ENCODE results near the gene HPCAL1. TPM values are rescaled to one million over a fixed set of nuclear protein-coding genes. Genes with fewer than 3 reads are reported as not detected.

HPCAL1 gene
- total and polyA plus RNA-seq, 2 experiments from 2014 or later: 58.9 to 65.4 TPM

DNA sequence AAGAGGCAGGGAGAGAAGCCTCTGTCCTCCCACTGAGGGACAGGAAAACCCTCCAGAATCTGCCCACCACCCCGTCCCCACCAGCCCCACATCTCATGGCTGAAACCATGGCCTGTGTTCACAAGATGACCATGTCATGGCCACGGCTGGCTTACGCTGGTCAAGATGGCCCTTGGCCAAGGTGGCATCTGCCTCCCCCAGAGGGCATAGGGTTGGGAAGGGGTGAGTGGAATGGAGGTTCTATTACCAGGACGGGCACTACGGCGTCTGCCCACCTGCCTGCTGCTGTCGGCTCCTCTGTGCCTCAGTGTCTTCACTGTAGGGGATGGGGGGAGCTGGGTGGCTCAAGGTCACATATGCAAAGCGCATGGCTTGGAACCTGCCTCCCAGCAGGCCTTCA, 125.7 kb downstream of the HPCAL1 start:
- Histone ChIP-seq H3K9ac (no peak overlapping the region), H3K27ac (no peak overlapping the region), H3F3A (ENCODE audit: insufficient read depth) (0 out of 2 replicates have a peak, but pooled peaks cover 5% of the 10 kb centered on the region), H3K9me2 (ENCODE audit: insufficient read depth) (no peaks in the 10 kb centered on the region), H2AFZ (no peak overlapping the region), H3K4me3 (no peak overlapping the region), H3K4me2 (ENCODE audit: unreplicated experiment) (no peak overlapping the region), H4K20me1 (ENCODE audit: insufficient read depth) (no peaks in the 10 kb centered on the region), H3K9me3 (ENCODE audit: low read depth) (no peaks in the 10 kb centered on the region), H3K36me3 (ENCODE audit: low read depth) (no peaks in the 10 kb centered on the region), H3K27me3 (replicated peaks; ENCODE audit: insufficient read depth) (no peaks in the 10 kb centered on the region), H3K4me1 (ENCODE audit: insufficient read depth) (no peaks in the 10 kb centered on the region), H3K79me2 (ENCODE audit: insufficient read depth) (no peaks in the 10 kb centered on the region)
- DNase-seq: no peak
- in situ Hi-C loops (cut with MboI): loop anchor here (25.0 kb wide), 1 partner anchor 641 kb away; no protein-coding TSS in a partner anchor
- no peak for TF ChIP-seq EZH2 (IDR thresholded peaks at IDR 0.05; ENCODE audit: insufficient read depth, poor library complexity, severe bottlenecking)
- no peak for TF ChIP-seq EZH2phosphoT487 (IDR thresholded peaks at IDR 0.05; ENCODE audit: insufficient read depth, low read depth)
- WGBS, 2 experiments (ENCODE audit: low coverage in 1 of 2, low lambda C conversion rate in 2 of 2, missing lambda C conversion rate in 2 of 2): 97 to 99% methylated on average over 7 to 8 of the region's 8 CpGs

- Histone ChIP-seq H3K27me3 (replicated peaks; ENCODE audit: insufficient read depth) (no peaks in the 10 kb centered on the region), H2AFZ (no peak overlapping the region), H3K4me3 (no peak overlapping the region), H3K9me3 (ENCODE audit: low read depth) (no peaks in the 10 kb centered on the region), H3K27ac (no peak overlapping the region), H3K4me2 (ENCODE audit: unreplicated experiment) (no peak overlapping the region), H3K79me2 (ENCODE audit: insufficient read depth) (no peaks in the 10 kb centered on the region), H3F3A (ENCODE audit: insufficient read depth) (0 out of 2 replicates have a peak, but pooled peaks cover 5% of the 10 kb centered on the region), H4K20me1 (ENCODE audit: insufficient read depth) (no peaks in the 10 kb centered on the region), H3K9ac (no peak overlapping the region), H3K9me2 (ENCODE audit: insufficient read depth) (no peaks in the 10 kb centered on the region), H3K36me3 (ENCODE audit: low read depth) (no peaks in the 10 kb centered on the region), H3K4me1 (ENCODE audit: insufficient read depth) (no peaks in the 10 kb centered on the region)
- 93 to 99% methylated on average over 3 of the region's 3 CpGs for WGBS, 2 experiments (ENCODE audit: low coverage in 1 of 2, low lambda C conversion rate in 2 of 2, missing lambda C conversion rate in 2 of 2)
- in situ Hi-C loops (cut with MboI): loop anchor here (25.0 kb wide), 1 partner anchor 642 kb away; no protein-coding TSS in a partner anchor
- no peak for DNase-seq
- no peak for TF ChIP-seq EZH2phosphoT487 (IDR thresholded peaks at IDR 0.05; ENCODE audit: insufficient read depth, low read depth)
- no peak for TF ChIP-seq EZH2 (IDR thresholded peaks at IDR 0.05; ENCODE audit: insufficient read depth, poor library complexity, severe bottlenecking)
These were observed 126.2 kb downstream of the HPCAL1 start for GRCh38 chr2:10428924-10429323.

GRCh38 chr2:10430886-10431622, 128.3 kb downstream of the HPCAL1 start:
- H3K36me3 ChIP-seq (ENCODE audit: low read depth): no peaks in the 10 kb centered on the region
- 83 to 85% methylated on average over 8 of the region's 8 CpGs for WGBS, 2 experiments (ENCODE audit: low coverage in 1 of 2, low lambda C conversion rate in 2 of 2, missing lambda C conversion rate in 2 of 2)
- TF ChIP-seq EZH2 (IDR thresholded peaks at IDR 0.05; ENCODE audit: insufficient read depth, poor library complexity, severe bottlenecking) (no peak), EZH2phosphoT487 (IDR thresholded peaks at IDR 0.05; ENCODE audit: insufficient read depth, low read depth) (no peak)
- no peak overlapping the region for H3K27ac ChIP-seq
- H3K4me2 ChIP-seq (ENCODE audit: unreplicated experiment): no peak overlapping the region
- no peaks in the 10 kb centered on the region for H3K9me3 ChIP-seq (ENCODE audit: low read depth)
- no peak for DNase-seq
- no peak overlapping the region for H2AFZ ChIP-seq
- no peaks in the 10 kb centered on the region for H3K27me3 ChIP-seq (replicated peaks; ENCODE audit: insufficient read depth)
- no peaks in the 10 kb centered on the region for H3K79me2 ChIP-seq (ENCODE audit: insufficient read depth)
- no peaks in the 10 kb centered on the region for H4K20me1 ChIP-seq (ENCODE audit: insufficient read depth)
- no peaks in the 10 kb centered on the region for H3K9me2 ChIP-seq (ENCODE audit: insufficient read depth)
- no peaks in the 10 kb centered on the region for H3K4me1 ChIP-seq (ENCODE audit: insufficient read depth)
- H3K4me3 ChIP-seq: no peak overlapping the region
- H3K9ac ChIP-seq: no peak overlapping the region
- in situ Hi-C loops (cut with MboI): loop anchor here (10.0 to 25.0 kb wide), 2 partner anchors 356 to 644 kb away; no protein-coding TSS in a partner anchor
- 0 out of 2 replicates have a peak, but pooled peaks cover 5% of the 10 kb centered on the region for H3F3A ChIP-seq (ENCODE audit: insufficient read depth)

- in situ Hi-C loops (cut with MboI): loop anchor here (10.0 to 25.0 kb wide), 2 partner anchors 357 to 644 kb away; no protein-coding TSS in a partner anchor
- TF ChIP-seq EZH2 (IDR thresholded peaks at IDR 0.05; ENCODE audit: insufficient read depth, poor library complexity, severe bottlenecking) (no peak), EZH2phosphoT487 (IDR thresholded peaks at IDR 0.05; ENCODE audit: insufficient read depth, low read depth) (no peak)
- Histone ChIP-seq H3K27me3 (replicated peaks; ENCODE audit: insufficient read depth) (no peaks in the 10 kb centered on the region), H3F3A (ENCODE audit: insufficient read depth) (0 out of 2 replicates have a peak, but pooled peaks cover 5% of the 10 kb centered on the region), H3K9me3 (ENCODE audit: low read depth) (no peaks in the 10 kb centered on the region), H3K4me1 (ENCODE audit: insufficient read depth) (no peaks in the 10 kb centered on the region), H3K27ac (no peak overlapping the region), H3K9ac (no peak overlapping the region), H3K4me3 (peak overlapping the region; percentile 63; the same call in 1 of the 2 replicates), H3K4me2 (ENCODE audit: unreplicated experiment) (peak overlapping the region; percentile 57), H3K79me2 (ENCODE audit: insufficient read depth) (no peaks in the 10 kb centered on the region), H4K20me1 (ENCODE audit: insufficient read depth) (no peaks in the 10 kb centered on the region), H2AFZ (peak overlapping the region; percentile 65; the same call in 1 of the 2 replicates), H3K36me3 (ENCODE audit: low read depth) (no peaks in the 10 kb centered on the region), H3K9me2 (ENCODE audit: insufficient read depth) (no peaks in the 10 kb centered on the region)
- WGBS, 2 experiments (ENCODE audit: low coverage in 1 of 2, low lambda C conversion rate in 2 of 2, missing lambda C conversion rate in 2 of 2): 78% methylated on average over 14 to 16 of the region's 16 CpGs
- no peak for DNase-seq
These were observed 129.1 kb downstream of the HPCAL1 start for GRCh38 chr2:10431797-10432196.
